HUES48 (cell line): ENCODE measurements around the gene MGAT3.

ENCODE experiments used
- H3K27ac ChIP-seq: one replicate; pipeline ENCODE4 v1.7.0; 2013; ENCODE audit warnings: low read depth, low read length, inconsistent platforms
- H3K27me3 ChIP-seq: 2 replicates; pipeline ENCODE4 v1.6.1; 2013; ENCODE audit warnings: mild to moderate bottlenecking, low read length; ENCODE audit not compliant: control insufficient read depth, insufficient read depth
- H3K36me3 ChIP-seq: 2 replicates; pipeline ENCODE4 v1.6.1; 2013; ENCODE audit warnings: low read length; ENCODE audit not compliant: control insufficient read depth, insufficient read depth
- H3K4me1 ChIP-seq: 2 replicates; pipeline ENCODE4 v1.6.1; 2013; ENCODE audit warnings: mild to moderate bottlenecking, low read length; ENCODE audit not compliant: control insufficient read depth, insufficient read depth
- H3K4me3 ChIP-seq: 2 replicates; pipeline ENCODE4 v1.5.1; 2013; ENCODE audit warnings: mild to moderate bottlenecking, low read depth, low read length
- H3K9ac ChIP-seq: 2 replicates; pipeline ENCODE4 v1.6.1; 2013; ENCODE audit warnings: mild to moderate bottlenecking, low read depth, low read length, moderate library complexity
- H3K9me3 ChIP-seq: 2 replicates; pipeline ENCODE4 v1.6.1; 2013; ENCODE audit warnings: low read length; ENCODE audit not compliant: control insufficient read depth, insufficient read depth

Gene MGAT3

GRCh38 chr22:39524753-39525657 is 68.2 kb downstream of the MGAT3 start:
- Histone ChIP-seq H3K4me1 (peaks cover 10% of the 10 kb centered on the region), H3K4me3 (no peak overlapping the region), H3K9ac (no peak overlapping the region), H3K27me3 (no peaks in the 10 kb centered on the region), H3K9me3 (no peaks in the 10 kb centered on the region), H3K27ac (peak overlapping the region; percentile 0), H3K36me3 (peaks cover 56% of the 10 kb centered on the region)

DNA sequence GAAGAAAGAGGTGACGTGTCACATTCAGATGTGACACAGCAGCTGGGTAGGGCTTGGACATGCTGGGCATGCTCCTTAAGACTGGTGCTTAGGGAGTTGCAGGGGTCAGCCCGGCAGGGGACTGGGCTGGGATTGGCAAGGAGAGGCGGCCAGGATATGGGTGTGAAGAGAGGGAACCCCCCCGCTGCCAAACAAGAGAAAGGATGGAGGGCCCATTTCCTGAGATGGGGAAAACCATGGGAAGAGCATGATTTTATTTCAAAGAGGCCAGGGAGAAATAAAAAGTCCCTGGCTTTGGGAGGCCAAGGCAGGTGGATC is 68.8 kb downstream of the MGAT3 start:
- Histone ChIP-seq H3K4me1 (peaks cover 10% of the 10 kb centered on the region), H3K36me3 (peaks cover 60% of the 10 kb centered on the region), H3K27me3 (no peaks in the 10 kb centered on the region), H3K4me3 (no peak overlapping the region), H3K27ac (peak overlapping the region; percentile 0), H3K9me3 (no peaks in the 10 kb centered on the region), H3K9ac (no peak overlapping the region)

DNA sequence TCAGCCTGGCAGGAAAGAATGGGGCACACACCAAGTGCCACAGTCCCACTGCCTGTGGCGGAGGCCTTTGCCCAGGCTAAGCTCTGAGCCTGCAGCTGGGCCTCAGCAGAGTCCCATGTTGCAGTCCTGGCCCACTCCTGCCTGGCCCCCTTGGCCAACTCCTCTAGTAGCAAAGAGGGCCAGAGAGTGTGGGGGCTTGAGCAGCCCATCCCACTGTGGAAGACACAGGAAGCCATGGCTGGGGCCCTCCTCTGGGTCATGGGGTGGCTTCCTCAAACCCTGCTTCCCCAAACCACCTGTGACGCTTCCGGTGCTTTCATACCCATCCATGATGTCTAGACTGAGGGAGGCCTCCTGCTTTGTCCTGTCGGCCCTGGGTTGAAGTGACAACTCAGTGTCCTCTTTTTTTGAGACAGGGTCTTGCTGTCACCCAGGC is 69.9 kb downstream of the MGAT3 start:
- Histone ChIP-seq H3K4me3 (no peak overlapping the region), H3K27ac (peak overlapping the region; percentile 1), H3K36me3 (peaks cover 56% of the 10 kb centered on the region), H3K27me3 (no peaks in the 10 kb centered on the region), H3K4me1 (peaks cover 15% of the 10 kb centered on the region), H3K9me3 (no peaks in the 10 kb centered on the region), H3K9ac (no peak overlapping the region)

- H3K9me3 ChIP-seq = no peaks in the 10 kb centered on the region
- no peak overlapping the region for H3K4me3 ChIP-seq
- no peak overlapping the region for H3K27ac ChIP-seq
- peaks cover 14% of the 10 kb centered on the region for H3K4me1 ChIP-seq
- peaks cover 48% of the 10 kb centered on the region for H3K36me3 ChIP-seq
- no peak overlapping the region for H3K9ac ChIP-seq
- H3K27me3 ChIP-seq = no peaks in the 10 kb centered on the region
These were observed 70.7 kb downstream of the MGAT3 start for GRCh38 chr22:39527481-39527961.

DNA sequence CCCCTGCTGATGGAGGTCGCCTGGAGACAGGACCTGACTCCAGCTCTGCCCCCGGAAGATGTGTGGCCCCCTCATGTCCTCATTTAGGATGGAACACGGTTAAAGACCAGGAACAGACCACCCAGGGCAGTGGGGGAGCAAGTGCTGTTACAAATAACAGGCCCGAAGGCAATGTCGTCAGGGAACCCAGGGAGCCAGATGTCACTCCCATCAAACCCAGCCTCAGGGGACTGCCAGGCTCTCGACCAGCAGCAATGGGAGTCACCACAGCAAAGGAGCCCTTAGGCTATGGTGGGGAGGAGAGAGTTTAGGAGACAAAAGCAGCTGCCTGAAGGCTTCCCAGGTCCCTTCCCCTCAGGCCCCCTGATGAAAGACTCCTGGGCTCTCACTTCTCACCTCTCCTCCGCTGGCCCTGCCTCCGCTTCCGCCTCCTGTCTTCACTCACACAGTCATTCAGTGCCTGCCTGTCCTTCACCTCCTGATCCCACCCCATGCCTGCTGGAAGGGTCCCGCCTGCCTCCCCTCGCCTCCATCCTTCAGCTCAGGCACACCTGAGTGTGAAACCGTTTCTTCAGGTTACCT is 71.4 kb downstream of the MGAT3 start:
- Histone ChIP-seq H3K36me3 (peaks cover 41% of the 10 kb centered on the region), H3K9ac (no peak overlapping the region), H3K4me3 (no peak overlapping the region), H3K27ac (no peak overlapping the region), H3K27me3 (no peaks in the 10 kb centered on the region), H3K9me3 (no peaks in the 10 kb centered on the region), H3K4me1 (peaks cover 17% of the 10 kb centered on the region)

GRCh38 chr22:39528681-39529486 is 72.1 kb downstream of the MGAT3 start:
- no peak overlapping the region for H3K9ac ChIP-seq

GRCh38 chr22:39529487-39529851 is 72.7 kb downstream of the MGAT3 start:
- Histone ChIP-seq H3K4me1 (peaks cover 28% of the 10 kb centered on the region), H3K4me3 (no peak overlapping the region), H3K36me3 (peaks cover 31% of the 10 kb centered on the region), H3K27ac (no peak overlapping the region), H3K9ac (no peak overlapping the region), H3K9me3 (no peaks in the 10 kb centered on the region), H3K27me3 (no peaks in the 10 kb centered on the region)

More at GRCh38 chr22:39528681-39529486, 72.1 kb downstream of the MGAT3 start:
- Histone ChIP-seq H3K9me3 (no peaks in the 10 kb centered on the region), H3K27ac (no peak overlapping the region), H3K4me3 (no peak overlapping the region), H3K4me1 (peaks cover 22% of the 10 kb centered on the region), H3K36me3 (peaks cover 36% of the 10 kb centered on the region), H3K27me3 (no peaks in the 10 kb centered on the region)

- Histone ChIP-seq H3K27ac (no peak overlapping the region), H3K9ac (no peak overlapping the region), H3K4me1 (peaks cover 32% of the 10 kb centered on the region), H3K4me3 (no peak overlapping the region), H3K36me3 (peaks cover 24% of the 10 kb centered on the region), H3K27me3 (no peaks in the 10 kb centered on the region), H3K9me3 (no peaks in the 10 kb centered on the region)
These were observed 73.3 kb downstream of the MGAT3 start for GRCh38 chr22:39530116-39530515.

DNA sequence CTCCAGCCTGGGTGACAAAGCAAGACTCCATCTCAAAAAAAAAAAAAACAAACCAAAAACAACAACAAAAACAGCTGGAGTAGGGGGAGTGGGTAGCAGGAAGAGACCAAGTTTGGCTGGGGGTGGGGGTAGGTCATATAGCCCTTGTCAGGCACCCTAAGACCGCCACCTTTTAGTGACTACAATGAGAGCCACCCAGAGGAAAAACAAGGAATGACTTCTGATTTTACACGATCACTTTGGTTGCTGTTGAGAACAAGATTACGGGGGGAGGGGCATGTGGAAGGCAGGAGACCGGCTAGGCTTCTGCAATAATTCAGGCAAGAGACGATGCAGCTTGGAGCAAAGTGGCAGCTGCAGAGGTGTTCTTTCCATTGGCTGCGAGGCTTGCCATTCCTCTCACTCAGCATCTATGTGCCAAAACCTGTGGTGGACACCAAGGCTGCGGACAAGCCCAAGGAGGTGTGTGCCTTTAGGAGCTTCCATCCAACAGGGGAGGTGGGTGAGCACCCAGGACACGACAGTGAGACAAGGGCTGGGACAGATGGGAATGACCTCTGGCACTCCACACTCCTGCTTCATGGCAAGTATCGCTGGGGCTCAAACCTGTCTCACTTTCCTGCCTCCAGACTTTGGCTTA is 74.0 kb downstream of the MGAT3 start:
- peaks cover 21% of the 10 kb centered on the region for H3K36me3 ChIP-seq
- no peak overlapping the region for H3K9ac ChIP-seq
- no peaks in the 10 kb centered on the region for H3K9me3 ChIP-seq
- no peak overlapping the region for H3K27ac ChIP-seq
- H3K27me3 ChIP-seq = no peaks in the 10 kb centered on the region
- peaks cover 39% of the 10 kb centered on the region for H3K4me1 ChIP-seq
- no peak overlapping the region for H3K4me3 ChIP-seq

GRCh38 chr22:39532215-39533073 is 75.6 kb downstream of the MGAT3 start, which contains the start of gene RPS19BP1:
Gene RPS19BP1, minus strand, starts transcription at chr22:39532748. Its CDS starts 10 bp downstream, at chr22:39532738.
- Histone ChIP-seq H3K36me3 (peaks cover 21% of the 10 kb centered on the region), H3K9ac (peak within 1 kb of the TSS; percentile 82), H3K4me3 (peak within 1 kb of the TSS; percentile 92), H3K27me3 (no peaks in the 10 kb centered on the region), H3K4me1 (peaks cover 40% of the 10 kb centered on the region), H3K9me3 (no peaks in the 10 kb centered on the region), H3K27ac (peak within 1 kb of the TSS; percentile 81)
